ENCODE measurements around the gene PATJ.

DNA sequence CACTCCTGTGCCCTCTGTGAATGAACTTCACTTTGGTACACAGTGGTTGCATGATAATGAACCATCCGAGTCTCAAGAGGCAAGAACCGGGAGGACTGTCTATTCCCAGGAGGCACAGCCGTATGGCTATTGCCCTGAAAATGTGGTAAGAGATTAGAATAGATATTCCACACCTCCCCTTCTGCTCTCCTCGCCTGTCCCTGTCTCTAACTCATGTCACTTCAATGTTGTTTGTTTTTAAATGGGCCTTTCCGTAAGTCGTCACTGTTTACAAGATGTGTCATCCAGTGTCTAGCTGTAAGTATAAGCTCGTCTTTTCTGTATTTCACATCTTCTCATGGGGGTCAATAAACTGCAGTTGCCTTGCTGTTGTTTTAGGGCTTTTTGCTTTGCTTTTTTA, 122.2 kb downstream of the PATJ start:
- TF ChIP-seq CTCF (IDR thresholded peaks at IDR 0.05) (no peak), PBX3 (IDR thresholded peaks at IDR 0.05) (no peak)

Data from SK-N-SH (cell line).